Bronchial epithelial cell (primary cell): ENCODE measurements around the gene SMAD4. TPM values are rescaled to one million over a fixed set of nuclear protein-coding genes. Genes with fewer than 3 reads are reported as not detected.
"Not testable (repeated sequence)": the region's sequence is repeated elsewhere in the genome, so short reads cannot be mapped to it uniquely, and the experiment has no call there.

ENCODE experiments used
- DNase-seq: peaks from one replicate; pipeline ENCODE4 v3.0.0-alpha.2; 2010; ENCODE audit warnings: low read depth
- FAIRE-seq: peaks from 2 replicates; lab custom pipeline; 2011; peaks lifted over from hg19 to GRCh38; lab: Jason Lieb, UNC
- H3K27me3 ChIP-seq: 2 replicates; pipeline ENCODE4 v1.5.1; 2011; ENCODE audit warnings: low read length; ENCODE audit not compliant: control insufficient read depth, insufficient read depth
- H3K36me3 ChIP-seq: 2 replicates; pipeline ENCODE4 v1.5.1; 2011; ENCODE audit warnings: low read length; ENCODE audit not compliant: control insufficient read depth, insufficient read depth
- H3K4me3 ChIP-seq: 2 replicates; pipeline ENCODE4 v1.5.1; 2011; ENCODE audit warnings: mild to moderate bottlenecking, low read depth, low read length, control low read depth
- CTCF ChIP-seq: IDR thresholded peaks from 2 replicates; pipeline ENCODE4 v1.5.1; 2011; ENCODE audit warnings: mild to moderate bottlenecking, moderate library complexity, low read length, control low read depth, inconsistent platforms; ENCODE audit not compliant: insufficient read depth, severe bottlenecking
- total RNA-seq: library from RNA; depleted of rRNA; stranded (reverse); fragments of >200 nt; gene quantifications from 2 replicates; pipeline ENCODE4 v1.2.1, GENCODE V29; 2014

Gene SMAD4
- total RNA-seq, 1 donor from 2014 or later = 64.5 TPM

- TF ChIP-seq CTCF = no peak
- no peak for FAIRE-seq
These were observed 58.4 kb downstream of the SMAD4 start for GRCh38 chr18:51088410-51088809.

GRCh38 chr18:51089691-51090090 lies 59.7 kb downstream of the SMAD4 start:
- no peak for TF ChIP-seq CTCF
- no peaks in the 10 kb centered on the region for H3K27me3 ChIP-seq
- no peak for FAIRE-seq

More at GRCh38 chr18:51088410-51088809, 58.4 kb downstream of the SMAD4 start:
- no peak overlapping the region for H3K4me3 ChIP-seq
- no peak for DNase-seq
- no peaks in the 10 kb centered on the region for H3K27me3 ChIP-seq
- H3K36me3 ChIP-seq = peaks cover 1% of the 10 kb centered on the region

GRCh38 chr18:51091270-51091669 lies 61.3 kb downstream of the SMAD4 start:
- H3K4me3 ChIP-seq = no peak overlapping the region
- H3K36me3 ChIP-seq = no peaks in the 10 kb centered on the region
- DNase-seq = no peak
- FAIRE-seq = no peak
- TF ChIP-seq CTCF = no peak
- no peaks in the 10 kb centered on the region for H3K27me3 ChIP-seq

More at GRCh38 chr18:51089691-51090090, 59.7 kb downstream of the SMAD4 start:
- Histone ChIP-seq H3K4me3 (no peak overlapping the region), H3K36me3 (peaks cover 1% of the 10 kb centered on the region)
- DNase-seq = no peak

- Histone ChIP-seq H3K4me3 (no peak overlapping the region), H3K36me3 (no peaks in the 10 kb centered on the region), H3K27me3 (no peaks in the 10 kb centered on the region)
- no peak for FAIRE-seq
- DNase-seq = no peak
- TF ChIP-seq CTCF = no peak
These were observed 62.1 kb downstream of the SMAD4 start for GRCh38 chr18:51092117-51092516.

DNA sequence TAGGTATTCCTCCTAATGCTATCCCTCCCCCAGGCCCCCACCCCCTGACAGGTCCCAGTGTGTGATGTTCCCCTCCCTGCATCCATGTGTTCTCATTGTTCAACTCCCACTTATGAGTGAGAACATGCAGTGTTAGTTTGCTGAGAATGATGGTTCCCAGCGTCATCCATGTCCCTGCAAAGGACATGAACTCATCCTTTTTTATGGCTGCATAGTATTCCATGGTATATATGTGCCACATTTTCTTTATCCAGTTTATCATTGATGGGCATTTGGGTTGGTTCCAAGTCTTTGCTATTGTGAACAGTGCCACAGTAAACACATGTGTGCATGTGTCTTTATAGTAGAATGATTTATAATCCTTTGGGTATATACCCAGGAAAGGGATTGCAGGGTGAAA lies 63.0 kb downstream of the SMAD4 start:
- not testable (repeated sequence) for H3K4me3 ChIP-seq, DNase-seq, H3K27me3 ChIP-seq, FAIRE-seq, H3K36me3 ChIP-seq

- Histone ChIP-seq H3K4me3 (no peak overlapping the region), H3K36me3 (no peaks in the 10 kb centered on the region), H3K27me3 (no peaks in the 10 kb centered on the region)
- no peak for DNase-seq
- no peak for TF ChIP-seq CTCF
- FAIRE-seq = no peak
These were observed 67.2 kb downstream of the SMAD4 start for GRCh38 chr18:51097021-51097822.
